Fibroblast of villous mesenchyme (primary cell): ENCODE results near the gene ARID1B. TPM values are rescaled to one million over a fixed set of nuclear protein-coding genes. Genes with fewer than 3 reads are reported as not detected.

ENCODE experiments used
- DNase-seq: peaks from one replicate; pipeline ENCODE4 v3.0.0-alpha.2; 2010; ENCODE audit warnings: low read depth
- H3K4me3 ChIP-seq: 2 replicates; pipeline ENCODE4 v1.5.1; 2011; ENCODE audit warnings: low read depth, mild to moderate bottlenecking, low read length
- total RNA-seq: library from RNA; depleted of rRNA; stranded (reverse); fragments of >200 nt; gene quantifications from 2 replicates; pipeline ENCODE4 v1.2.3, GENCODE V29; 2012
- TF ChIP-seq, protein P1 (sequence below): IDR thresholded peaks from 2 replicates; pipeline ENCODE4 v1.5.1; 2012; ENCODE audit warnings: low read depth, mild to moderate bottlenecking, low read length; ENCODE audit not compliant: insufficient read depth

Gene ARID1B
- total RNA-seq, 1 donor: 41.0 TPM

DNA sequence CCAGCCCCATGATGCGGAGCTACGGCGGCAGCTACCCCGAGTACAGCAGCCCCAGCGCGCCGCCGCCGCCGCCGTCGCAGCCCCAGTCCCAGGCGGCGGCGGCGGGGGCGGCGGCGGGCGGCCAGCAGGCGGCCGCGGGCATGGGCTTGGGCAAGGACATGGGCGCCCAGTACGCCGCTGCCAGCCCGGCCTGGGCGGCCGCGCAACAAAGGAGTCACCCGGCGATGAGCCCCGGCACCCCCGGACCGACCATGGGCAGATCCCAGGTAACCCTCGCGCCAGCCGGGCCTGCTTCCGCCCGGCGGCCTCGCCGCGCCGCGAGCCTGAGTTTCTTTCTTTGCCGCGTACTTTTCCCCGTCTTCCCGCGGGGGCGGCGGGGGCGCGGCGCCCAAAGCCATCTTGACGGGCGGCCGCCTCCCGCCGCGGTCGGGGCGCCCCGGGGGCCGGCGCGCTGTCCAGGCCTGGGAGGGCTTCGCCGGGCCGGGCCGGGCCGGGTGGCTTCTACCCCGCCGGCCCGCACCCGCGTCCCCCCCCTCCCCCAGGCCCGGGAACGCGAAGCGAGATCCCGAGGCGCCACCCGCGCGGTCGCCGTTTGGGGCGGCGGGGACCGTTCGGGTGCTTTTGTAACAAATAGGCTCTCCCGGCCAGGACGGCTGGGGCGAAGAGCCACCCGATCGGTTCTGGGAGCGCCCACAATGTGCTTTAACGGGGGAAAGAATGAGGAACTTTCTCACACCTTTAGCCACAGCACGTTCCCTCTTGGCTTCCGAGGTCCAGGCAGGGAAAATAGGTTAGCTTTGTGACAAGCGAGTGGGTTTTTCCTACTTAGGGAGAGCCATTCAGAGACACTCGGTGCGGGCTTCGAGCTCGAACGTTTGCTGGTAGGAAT, 2.3 kb downstream of the ARID1B start:
- H3K4me3 ChIP-seq: peak overlapping the region; percentile 87
- no peak for DNase-seq
- TF ChIP-seq, protein P1, sequence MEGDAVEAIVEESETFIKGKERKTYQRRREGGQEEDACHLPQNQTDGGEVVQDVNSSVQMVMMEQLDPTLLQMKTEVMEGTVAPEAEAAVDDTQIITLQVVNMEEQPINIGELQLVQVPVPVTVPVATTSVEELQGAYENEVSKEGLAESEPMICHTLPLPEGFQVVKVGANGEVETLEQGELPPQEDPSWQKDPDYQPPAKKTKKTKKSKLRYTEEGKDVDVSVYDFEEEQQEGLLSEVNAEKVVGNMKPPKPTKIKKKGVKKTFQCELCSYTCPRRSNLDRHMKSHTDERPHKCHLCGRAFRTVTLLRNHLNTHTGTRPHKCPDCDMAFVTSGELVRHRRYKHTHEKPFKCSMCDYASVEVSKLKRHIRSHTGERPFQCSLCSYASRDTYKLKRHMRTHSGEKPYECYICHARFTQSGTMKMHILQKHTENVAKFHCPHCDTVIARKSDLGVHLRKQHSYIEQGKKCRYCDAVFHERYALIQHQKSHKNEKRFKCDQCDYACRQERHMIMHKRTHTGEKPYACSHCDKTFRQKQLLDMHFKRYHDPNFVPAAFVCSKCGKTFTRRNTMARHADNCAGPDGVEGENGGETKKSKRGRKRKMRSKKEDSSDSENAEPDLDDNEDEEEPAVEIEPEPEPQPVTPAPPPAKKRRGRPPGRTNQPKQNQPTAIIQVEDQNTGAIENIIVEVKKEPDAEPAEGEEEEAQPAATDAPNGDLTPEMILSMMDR: no peak

DNA sequence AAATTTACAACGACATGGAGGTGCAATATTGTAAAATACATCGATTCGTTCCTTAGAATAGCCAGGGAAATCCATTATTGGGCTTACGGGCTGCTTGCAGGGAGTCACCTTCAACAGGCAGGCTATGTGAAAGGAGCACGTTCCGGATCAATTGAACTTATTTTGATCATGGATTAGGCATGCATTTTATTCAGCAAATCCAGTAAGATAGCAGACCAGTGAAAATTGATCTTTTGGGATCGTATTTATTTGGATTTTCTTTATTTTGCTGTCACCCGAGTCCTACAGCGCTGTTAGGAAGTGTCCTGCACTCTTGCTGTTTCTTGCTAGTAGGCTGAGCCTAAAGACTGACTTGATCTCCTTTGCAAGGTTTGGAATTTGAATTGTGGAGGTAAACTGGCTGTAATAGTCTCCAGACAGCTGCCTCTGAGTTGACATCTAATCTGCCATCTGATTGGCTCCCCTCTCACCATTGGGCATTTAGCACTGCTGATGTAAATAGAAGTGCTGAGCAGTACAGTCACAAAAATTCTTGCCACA, 3.0 kb downstream of the ARID1B start:
- peak; percentile 94 for DNase-seq
- TF ChIP-seq, protein P1: no peak
- peak overlapping the region; percentile 87 for H3K4me3 ChIP-seq

DNA sequence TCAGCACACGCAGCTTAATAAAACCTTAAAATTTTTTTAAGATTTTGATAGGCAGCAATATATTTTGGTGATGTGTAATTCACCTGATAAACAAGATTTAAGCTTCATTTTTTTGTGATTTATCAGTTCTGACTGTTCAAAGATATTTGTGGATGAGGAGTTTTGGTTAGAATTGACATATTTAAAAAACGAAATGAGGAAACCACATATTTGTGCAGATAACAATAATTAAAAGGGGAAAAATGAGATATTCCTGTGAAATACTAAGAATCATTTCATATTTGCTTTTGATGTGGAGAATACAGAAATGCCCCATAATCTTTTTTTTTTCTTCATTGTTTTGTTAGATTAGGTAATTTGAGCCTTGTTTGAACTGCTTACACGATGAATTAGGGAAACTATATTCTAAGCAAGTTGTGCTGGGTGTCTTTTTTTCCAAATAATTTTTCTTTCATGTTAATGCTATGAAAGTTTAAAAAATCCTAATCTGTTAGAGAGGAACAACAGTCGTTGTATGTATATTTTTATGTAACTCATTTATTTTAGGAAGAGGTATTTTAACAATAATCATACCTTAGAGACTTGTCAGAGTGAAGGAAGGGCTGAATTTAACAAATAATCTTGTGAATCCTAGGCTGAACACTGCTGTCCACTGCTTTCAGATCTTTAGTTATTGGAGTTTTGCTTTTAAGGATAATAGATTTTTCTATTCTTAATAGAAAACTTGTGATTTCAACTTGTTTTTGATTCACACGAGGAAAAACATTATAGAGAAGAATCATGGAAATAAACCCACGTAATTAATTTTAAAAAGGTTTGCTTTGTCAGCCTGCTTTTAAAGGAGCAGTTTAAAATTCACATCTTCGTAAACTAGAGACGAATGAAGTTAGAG, 4.0 kb downstream of the ARID1B start:
- H3K4me3 ChIP-seq: peak overlapping the region; percentile 87
- no peak for DNase-seq
- TF ChIP-seq, protein P1: no peak

DNA sequence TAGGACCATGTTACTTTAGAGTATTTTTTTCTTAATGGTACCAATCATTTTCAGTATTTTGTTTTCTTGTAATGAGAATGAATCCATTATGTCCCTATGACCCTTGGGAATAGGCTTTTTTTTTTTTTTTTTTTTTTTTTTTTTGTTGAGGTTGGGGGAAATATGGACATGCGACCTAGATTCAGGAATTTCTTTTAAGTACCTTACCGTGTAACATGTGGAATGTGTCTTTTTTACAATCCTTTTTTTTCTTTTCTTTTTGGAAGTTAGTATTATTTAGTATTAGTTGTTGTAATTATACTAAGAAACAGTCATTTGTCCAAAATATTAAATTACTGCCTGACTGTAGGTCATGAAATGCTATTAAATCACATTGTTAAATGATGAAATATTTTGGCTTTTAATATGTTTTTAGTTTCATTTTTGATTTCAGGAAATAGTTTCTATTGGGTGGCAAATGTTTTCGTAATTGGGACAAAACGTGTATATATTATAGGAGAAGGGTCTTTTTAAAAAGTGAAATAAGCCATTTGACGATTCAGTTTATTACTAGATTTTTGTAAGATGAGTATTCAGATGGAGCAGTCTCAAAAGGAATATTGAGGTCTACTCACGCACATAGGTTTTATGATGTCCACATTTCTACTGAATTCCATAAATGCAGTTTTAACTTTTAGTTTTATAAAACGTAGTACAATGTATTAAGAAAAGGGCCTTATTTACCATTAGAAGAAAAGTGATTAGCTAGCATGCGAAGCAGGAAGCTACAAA, 4.9 kb downstream of the ARID1B start:
- DNase-seq: peak; percentile 49
- peak overlapping the region; percentile 87 for H3K4me3 ChIP-seq
- TF ChIP-seq, protein P1: no peak

DNA sequence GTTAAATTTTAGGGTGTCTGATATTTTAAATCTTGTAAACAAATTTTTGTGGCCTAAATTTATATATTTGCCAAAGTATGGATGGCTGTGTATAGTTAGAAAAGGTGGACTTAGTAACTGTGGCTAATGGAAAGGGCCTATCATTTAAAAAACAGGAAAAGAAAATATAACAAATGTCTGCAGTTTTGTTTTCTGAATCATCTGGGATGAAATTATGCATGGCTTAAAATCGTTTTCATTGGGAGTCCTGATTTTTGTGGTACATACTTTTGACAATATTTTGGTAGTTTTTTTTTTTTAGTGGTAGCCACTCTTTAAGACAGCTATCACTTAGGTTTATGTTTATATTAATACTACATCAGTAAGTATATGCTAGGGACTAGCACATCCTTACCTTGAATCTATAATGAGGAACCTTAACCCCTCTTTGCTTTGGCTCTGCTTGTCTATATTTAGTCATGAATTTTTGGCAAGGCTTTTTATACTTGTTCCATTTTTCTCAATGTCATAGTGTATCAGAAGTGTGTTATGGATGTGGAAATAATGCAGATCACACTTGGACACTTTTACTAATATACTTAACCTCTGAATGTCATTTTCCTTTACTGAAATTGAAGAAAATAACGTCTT, 5.6 kb downstream of the ARID1B start:
- peak overlapping the region; percentile 87 for H3K4me3 ChIP-seq
- TF ChIP-seq, protein P1: no peak
- no peak for DNase-seq

DNA sequence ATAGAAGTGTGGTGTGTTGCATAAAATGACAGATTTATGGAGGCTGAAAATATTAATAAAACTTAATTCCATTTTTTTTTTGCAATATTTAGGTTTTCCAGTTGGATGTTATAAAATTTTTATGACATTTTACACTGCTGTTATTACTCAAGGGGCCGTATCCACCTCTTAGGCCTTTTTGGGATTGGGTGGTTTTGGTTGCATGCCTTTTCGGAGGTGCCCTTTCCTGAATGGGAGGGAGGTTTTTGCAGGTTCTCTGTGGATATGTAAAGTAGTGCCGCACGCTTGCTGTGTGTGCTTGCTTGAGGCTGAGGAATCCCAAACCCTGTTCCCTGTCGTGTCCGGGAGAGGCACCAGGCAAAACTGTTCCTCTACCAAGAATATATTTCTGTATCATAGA, 6.8 kb downstream of the ARID1B start:
- H3K4me3 ChIP-seq: no peak overlapping the region
- TF ChIP-seq, protein P1: no peak

More for the DNA sequence above, 6.8 kb downstream of the ARID1B start:
- no peak for DNase-seq
